ENCODE data around the gene RAB3GAP1. TPM values are rescaled to one million over a fixed set of nuclear protein-coding genes. Genes with fewer than 3 reads are reported as not detected.

Gene RAB3GAP1
- total and polyA plus RNA-seq, 7 donors = 24.5 to 52.7 (median 38.5) TPM

GRCh38 chr2:135009339-135009738, 42.8 kb upstream of the RAB3GAP1 start:
- H3K9me3 ChIP-seq = no peaks in the 10 kb centered on the region
- H3K27ac ChIP-seq = no peak overlapping the region
- no peaks in the 10 kb centered on the region for H3K4me1 ChIP-seq
- intact Hi-C loops (cut with DNase I) = loop anchor here in 1 of 2 donors (5.0 to 10.0 kb wide), 2 partner anchors 43 to 105 kb away; partner anchors contain the start of gene RAB3GAP1
- H3K36me3 ChIP-seq (ENCODE audit: insufficient read depth in 1 of 2, low read depth in 1 of 2) = no peaks in the 10 kb centered on the region
- ATAC-seq (no peak), DNase-seq (no peak)
- H3K4me3 ChIP-seq = no peak overlapping the region
- WGBS, 3 donors = 83 to 94% (median 84%) methylated on average over 1 of the region's 1 CpG
- H3K27me3 ChIP-seq (ENCODE audit: insufficient read depth in 3 of 3, low read length in 2 of 3) = peaks cover 2 to 22% (median 3%) of the 10 kb centered on the region in 3 donors
- TF ChIP-seq CTCF (IDR thresholded peaks at IDR 0.05) = no peak

GRCh38 chr2:135010200-135010942, 41.7 kb upstream of the RAB3GAP1 start:
- intact Hi-C loops (cut with DNase I) = no loop called here
- ATAC-seq (no peak), DNase-seq (no peak)
- H3K9me3 ChIP-seq = no peaks in the 10 kb centered on the region
- no peak for TF ChIP-seq CTCF (IDR thresholded peaks at IDR 0.05)
- WGBS, 3 donors = 80 to 88% (median 81%) methylated on average over 10 of the region's 10 CpGs
- no peak overlapping the region for H3K4me3 ChIP-seq
- H3K27ac ChIP-seq = no peak overlapping the region
- H3K36me3 ChIP-seq (ENCODE audit: insufficient read depth in 1 of 2, low read depth in 1 of 2) = no peaks in the 10 kb centered on the region
- H3K4me1 ChIP-seq = no peaks in the 10 kb centered on the region
- peaks cover under 1 to 22% (median 2%) of the 10 kb centered on the region in 3 donors for H3K27me3 ChIP-seq (ENCODE audit: insufficient read depth in 3 of 3, low read length in 2 of 3)

- H3K4me1 ChIP-seq = no peaks in the 10 kb centered on the region
- TF ChIP-seq CTCF (IDR thresholded peaks at IDR 0.05) = no peak
- peaks cover 5% of the 10 kb centered on the region for H3K9me3 ChIP-seq
- H3K27ac ChIP-seq = no peak overlapping the region
- ATAC-seq = no peak
- peaks cover 0 to 22% (median 0%) of the 10 kb centered on the region in 3 donors for H3K27me3 ChIP-seq (ENCODE audit: insufficient read depth in 3 of 3, low read length in 2 of 3)
- DNase-seq = no peak
- intact Hi-C loops (cut with DNase I) = no loop called here
- no peak overlapping the region for H3K4me3 ChIP-seq
- no peaks in the 10 kb centered on the region for H3K36me3 ChIP-seq (ENCODE audit: insufficient read depth in 1 of 2, low read depth in 1 of 2)
Observed at GRCh38 chr2:135011633-135012032, 40.5 kb upstream of the RAB3GAP1 start.

- H3K9me3 ChIP-seq = no peaks in the 10 kb centered on the region
- DNase-seq (no peak), ATAC-seq (no peak)
- WGBS, 3 donors = 87 to 97% (median 93%) methylated on average over 1 of the region's 1 CpG
- H3K36me3 ChIP-seq (ENCODE audit: insufficient read depth in 1 of 2, low read depth in 1 of 2) = no peaks in the 10 kb centered on the region
- TF ChIP-seq CTCF (IDR thresholded peaks at IDR 0.05) = no peak
- no peaks in the 10 kb centered on the region for H3K27me3 ChIP-seq (ENCODE audit: insufficient read depth in 3 of 3, low read length in 2 of 3)
- intact Hi-C loops (cut with DNase I) = no loop called here
- no peak overlapping the region for H3K27ac ChIP-seq
- no peak overlapping the region for H3K4me3 ChIP-seq
- H3K4me1 ChIP-seq = no peaks in the 10 kb centered on the region
Observed at GRCh38 chr2:135021618-135022017, 30.5 kb upstream of the RAB3GAP1 start.
